ENCODE results near the gene KRTAP10-7. TPM values are rescaled to one million over a fixed set of nuclear protein-coding genes. Genes with fewer than 3 reads are reported as not detected.
"Not testable (repeated sequence)": the region's sequence is repeated elsewhere in the genome, so short reads cannot be mapped to it uniquely, and the experiment has no call there.

The KRTAP10-7 gene
- total RNA-seq, 2 experiments from 2014 or later: not detected

DNA sequence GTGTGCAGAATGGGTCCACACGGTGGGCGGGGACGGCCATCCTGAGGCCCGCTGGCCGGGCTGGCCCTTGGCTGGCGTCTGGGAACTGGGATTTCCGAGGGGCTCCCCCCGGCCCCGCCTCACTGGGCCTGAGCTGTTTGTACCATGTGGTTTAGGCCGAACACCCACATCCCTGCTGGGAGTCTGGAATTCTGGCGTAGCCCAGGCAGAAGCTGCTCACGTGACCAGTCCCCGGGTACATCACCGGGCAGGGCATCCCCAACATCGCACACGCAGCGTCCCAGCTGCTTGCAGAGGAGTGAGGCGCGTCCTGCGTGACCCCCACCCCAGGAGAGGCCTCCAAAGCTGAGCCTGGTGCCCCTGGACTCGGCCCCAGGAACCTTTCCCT lies 2.1 kb downstream of the KRTAP10-7 start:
- Mint-ChIP-seq H3K4me3 (no peak overlapping the region), H3K9me3 (peaks cover 8% of the 10 kb centered on the region), H3K4me1 (ENCODE audit: low read depth) (no peaks in the 10 kb centered on the region), H3K27ac (no peak overlapping the region), H3K27me3 (peaks cover 3% of the 10 kb centered on the region), H3K36me3 (ENCODE audit: low read depth) (no peaks in the 10 kb centered on the region)
- DNase-seq: no peak
- ChIA-PET POLR2A (no interaction called here), CTCF (no interaction called here)
- intact Hi-C loops (cut with micrococcal nuclease): no loop called here
- no peak for ATAC-seq
- TF ChIP-seq, protein P1, sequence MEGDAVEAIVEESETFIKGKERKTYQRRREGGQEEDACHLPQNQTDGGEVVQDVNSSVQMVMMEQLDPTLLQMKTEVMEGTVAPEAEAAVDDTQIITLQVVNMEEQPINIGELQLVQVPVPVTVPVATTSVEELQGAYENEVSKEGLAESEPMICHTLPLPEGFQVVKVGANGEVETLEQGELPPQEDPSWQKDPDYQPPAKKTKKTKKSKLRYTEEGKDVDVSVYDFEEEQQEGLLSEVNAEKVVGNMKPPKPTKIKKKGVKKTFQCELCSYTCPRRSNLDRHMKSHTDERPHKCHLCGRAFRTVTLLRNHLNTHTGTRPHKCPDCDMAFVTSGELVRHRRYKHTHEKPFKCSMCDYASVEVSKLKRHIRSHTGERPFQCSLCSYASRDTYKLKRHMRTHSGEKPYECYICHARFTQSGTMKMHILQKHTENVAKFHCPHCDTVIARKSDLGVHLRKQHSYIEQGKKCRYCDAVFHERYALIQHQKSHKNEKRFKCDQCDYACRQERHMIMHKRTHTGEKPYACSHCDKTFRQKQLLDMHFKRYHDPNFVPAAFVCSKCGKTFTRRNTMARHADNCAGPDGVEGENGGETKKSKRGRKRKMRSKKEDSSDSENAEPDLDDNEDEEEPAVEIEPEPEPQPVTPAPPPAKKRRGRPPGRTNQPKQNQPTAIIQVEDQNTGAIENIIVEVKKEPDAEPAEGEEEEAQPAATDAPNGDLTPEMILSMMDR (IDR thresholded peaks at IDR 0.05): no peak

DNA sequence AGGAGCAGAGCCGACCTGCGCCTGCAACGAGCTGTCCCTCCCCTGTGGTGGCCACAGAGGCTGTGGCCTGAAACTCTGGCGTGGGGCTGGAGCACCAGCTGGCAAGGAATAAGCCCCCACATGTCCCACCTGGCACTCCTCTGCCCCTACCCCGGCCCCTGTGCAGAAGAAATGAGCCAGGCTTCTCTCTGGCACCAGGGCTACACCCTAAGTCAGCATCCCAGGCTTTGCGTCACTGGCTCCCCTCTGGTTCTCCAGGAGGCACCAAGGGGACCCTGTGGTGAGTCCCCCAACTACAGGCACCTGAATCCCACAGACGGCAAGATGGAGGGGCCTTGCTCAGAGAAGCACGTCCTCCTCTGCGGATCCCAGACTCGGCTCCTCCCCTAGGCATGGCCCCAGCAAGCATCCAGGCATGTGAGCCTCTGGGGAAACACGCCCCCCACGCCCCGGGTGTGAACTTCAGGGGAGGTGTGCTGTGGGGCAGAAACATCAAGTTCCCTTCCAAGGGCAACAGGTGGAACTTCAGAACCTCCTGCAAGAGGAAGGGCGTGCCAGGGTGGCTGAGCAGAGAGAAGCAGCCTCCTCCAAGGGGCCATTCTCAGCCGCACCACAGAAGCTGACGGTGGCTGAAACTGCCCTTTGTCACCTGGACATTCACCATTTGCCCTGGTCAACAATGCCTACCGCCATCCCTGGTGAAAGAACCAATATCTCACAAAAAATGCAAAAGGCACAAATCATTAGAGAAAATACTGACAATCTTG lies 2.9 kb downstream of the KRTAP10-7 start:
- Mint-ChIP-seq H3K27ac (no peak overlapping the region), H3K4me3 (no peak overlapping the region), H3K27me3 (peaks cover 3% of the 10 kb centered on the region), H3K36me3 (ENCODE audit: low read depth) (no peaks in the 10 kb centered on the region), H3K9me3 (peaks cover 8% of the 10 kb centered on the region), H3K4me1 (ENCODE audit: low read depth) (no peaks in the 10 kb centered on the region)
- POLR2A ChIA-PET: no interaction called here
- no peak for DNase-seq
- intact Hi-C loops (cut with micrococcal nuclease): no loop called here
- ATAC-seq: no peak
- CTCF ChIA-PET: no interaction called here
- TF ChIP-seq, protein P1 (IDR thresholded peaks at IDR 0.05): no peak

DNA sequence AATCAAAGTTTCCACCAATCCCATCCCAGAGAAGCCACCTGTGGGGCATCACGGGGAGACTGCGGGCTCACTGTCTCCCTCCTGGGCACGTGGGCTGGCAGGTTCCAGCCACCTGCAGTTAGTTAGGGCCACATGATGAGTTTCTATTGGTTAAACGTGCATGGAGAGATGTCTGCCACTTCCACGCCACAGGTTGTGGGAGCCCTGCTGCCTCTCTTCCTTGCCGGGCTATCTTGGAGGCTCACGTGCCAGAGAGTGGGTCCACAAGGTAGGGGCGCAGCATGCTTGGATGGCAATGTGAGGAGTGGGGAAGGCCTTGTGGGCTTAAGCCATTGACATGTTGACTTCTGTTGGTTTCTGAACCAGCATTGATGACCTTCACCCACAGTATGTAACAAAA lies 3.5 kb downstream of the KRTAP10-7 start:
- intact Hi-C loops (cut with micrococcal nuclease): no loop called here
- DNase-seq (no peak), ATAC-seq (no peak)
- H3K27me3 Mint-ChIP-seq: peaks cover 3% of the 10 kb centered on the region
- CTCF ChIA-PET: no interaction called here
- H3K9me3 Mint-ChIP-seq: peaks cover 4% of the 10 kb centered on the region
- POLR2A ChIA-PET: no interaction called here
- no peaks in the 10 kb centered on the region for H3K36me3 Mint-ChIP-seq (ENCODE audit: low read depth)
- no peak overlapping the region for H3K27ac Mint-ChIP-seq
- H3K4me3 Mint-ChIP-seq: no peak overlapping the region
- TF ChIP-seq, protein P1 (IDR thresholded peaks at IDR 0.05): no peak
- no peaks in the 10 kb centered on the region for H3K4me1 Mint-ChIP-seq (ENCODE audit: low read depth)

DNA sequence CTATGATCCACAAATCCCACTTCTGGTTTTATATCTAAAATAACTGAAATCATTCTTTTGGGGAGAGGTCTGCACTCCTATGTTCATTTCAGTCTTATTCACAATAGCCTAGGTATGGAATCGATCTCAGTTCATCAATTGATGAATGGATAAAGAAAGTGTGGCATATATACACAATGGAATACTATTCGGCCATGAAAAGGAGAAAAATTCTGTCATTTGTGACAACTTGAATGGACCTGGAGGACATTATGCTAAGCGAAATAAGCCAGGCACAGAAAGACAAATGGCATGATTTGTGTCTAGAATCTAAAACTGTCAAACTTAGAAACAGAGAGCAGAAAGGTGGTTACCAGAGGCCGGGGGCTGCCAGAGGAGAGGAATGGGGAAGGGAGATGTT lies 6.1 kb downstream of the KRTAP10-7 start:
- TF ChIP-seq, protein P1 (IDR thresholded peaks at IDR 0.05): no peak
- H3K36me3 Mint-ChIP-seq (ENCODE audit: low read depth): no peaks in the 10 kb centered on the region
- ChIA-PET POLR2A (interaction anchor here (1.0 kb wide), 1 partner anchor 12 kb away, joined by 3 read pairs; no protein-coding TSS in a partner anchor), CTCF (no interaction called here)
- DNase-seq (no peak), ATAC-seq (no peak)
- no peaks in the 10 kb centered on the region for H3K4me1 Mint-ChIP-seq (ENCODE audit: low read depth)
- H3K27me3 Mint-ChIP-seq: peaks cover 3% of the 10 kb centered on the region
- H3K9me3 Mint-ChIP-seq: peaks cover 18% of the 10 kb centered on the region
- no peak overlapping the region for H3K4me3 Mint-ChIP-seq
- no peak overlapping the region for H3K27ac Mint-ChIP-seq
- intact Hi-C loops (cut with micrococcal nuclease): no loop called here

DNA sequence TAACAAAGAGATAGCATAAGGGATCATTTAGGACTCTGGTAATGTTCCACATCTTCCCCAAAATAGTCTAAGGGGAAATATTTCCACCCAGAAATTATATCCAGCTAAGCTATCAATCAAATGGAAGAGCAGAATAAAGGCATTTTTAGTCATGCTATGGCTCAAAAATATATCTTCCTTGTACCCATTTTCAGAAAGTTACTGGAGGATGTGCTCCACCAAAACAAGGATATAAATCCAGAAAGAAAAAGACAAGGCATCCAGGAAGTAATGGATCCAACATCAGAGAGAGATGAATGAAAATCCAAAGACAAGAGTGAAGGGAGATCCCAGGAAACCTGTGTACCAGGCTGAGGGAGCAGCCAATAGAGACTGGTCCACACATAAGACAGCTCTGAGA lies 8.8 kb downstream of the KRTAP10-7 start:
- intact Hi-C loops (cut with micrococcal nuclease): no loop called here

DNA sequence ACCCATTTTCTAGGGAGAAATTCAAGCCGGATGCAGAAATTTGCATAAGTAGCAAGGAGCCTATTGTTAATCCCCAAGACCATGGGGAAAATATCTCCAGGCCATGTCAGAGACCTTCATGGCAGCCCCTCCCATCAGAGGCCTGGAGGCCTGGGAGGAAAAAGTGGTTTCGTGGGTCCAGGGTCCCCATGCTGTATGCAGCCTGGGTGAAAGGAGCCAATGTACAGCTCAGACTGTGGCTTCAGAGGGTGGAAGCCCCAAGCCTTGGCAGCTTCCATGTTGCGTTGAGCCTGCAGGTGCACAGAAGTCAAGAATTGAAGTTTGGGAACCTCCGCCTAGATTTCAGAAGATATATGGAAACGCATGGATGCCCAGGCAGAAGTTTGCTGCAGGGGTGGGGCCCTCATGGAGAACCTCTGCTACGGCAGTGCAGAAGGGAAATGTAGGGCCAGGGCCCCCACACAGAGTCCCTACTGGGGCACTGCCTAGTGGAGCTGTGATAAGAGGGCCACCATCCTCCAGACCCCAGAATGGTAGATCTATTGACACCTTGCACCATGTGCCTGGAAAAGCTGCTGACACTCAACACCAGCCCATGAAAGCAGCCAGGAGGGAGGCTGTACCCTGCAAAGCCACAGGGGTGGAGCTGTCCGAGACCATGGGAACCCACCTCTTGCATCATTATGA lies 9.9 kb downstream of the KRTAP10-7 start:
- H3K4me1 Mint-ChIP-seq (ENCODE audit: low read depth); intact Hi-C loops (cut with micrococcal nuclease); H3K36me3 Mint-ChIP-seq (ENCODE audit: low read depth); H3K4me3 Mint-ChIP-seq; POLR2A ChIA-PET; DNase-seq; H3K27ac Mint-ChIP-seq; H3K27me3 Mint-ChIP-seq; ATAC-seq; CTCF ChIA-PET: not testable (repeated sequence)
- H3K9me3 Mint-ChIP-seq: peaks cover 18% of the 10 kb centered on the region

More for the DNA sequence above, 8.8 kb downstream of the KRTAP10-7 start:
- Mint-ChIP-seq H3K27me3 (peaks cover 3% of the 10 kb centered on the region), H3K4me1 (ENCODE audit: low read depth) (no peaks in the 10 kb centered on the region), H3K27ac (no peak overlapping the region), H3K36me3 (ENCODE audit: low read depth) (no peaks in the 10 kb centered on the region), H3K9me3 (peaks cover 19% of the 10 kb centered on the region), H3K4me3 (no peak overlapping the region)
- TF ChIP-seq, protein P1 (IDR thresholded peaks at IDR 0.05): no peak
- DNase-seq (no peak), ATAC-seq (no peak)
- CTCF ChIA-PET: no interaction called here
- POLR2A ChIA-PET: no interaction called here

All from activated CD8-positive, alpha-beta T cell treated with anti-CD3 and anti-CD28 coated beads for 36 hours (primary cell).